ENCODE measurements around the gene ZNF2.

Gene ZNF2

DNA sequence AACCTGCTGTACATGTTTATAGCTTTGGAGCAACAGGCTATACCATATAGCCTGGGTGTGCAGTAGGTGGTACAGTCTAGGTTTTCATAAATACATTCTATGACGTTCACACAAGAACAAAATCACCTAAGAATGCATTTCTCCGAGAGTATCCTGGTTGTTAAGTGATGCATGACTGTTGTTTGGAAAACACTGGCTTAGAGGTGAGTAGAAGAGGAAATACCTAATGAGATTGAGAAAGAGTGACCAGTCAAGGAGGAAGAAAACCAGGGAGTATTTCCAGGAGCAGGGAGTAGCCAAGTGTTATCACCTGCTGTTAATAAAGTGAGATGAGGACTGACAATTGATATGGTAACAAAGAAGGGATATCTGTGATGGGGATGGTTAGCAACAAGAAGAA is 38.8 kb downstream of the ZNF2 start:
- in situ Hi-C loops (cut with MboI; ENCODE audit: low sequenced_read_pairs) = no loop called here

DNA sequence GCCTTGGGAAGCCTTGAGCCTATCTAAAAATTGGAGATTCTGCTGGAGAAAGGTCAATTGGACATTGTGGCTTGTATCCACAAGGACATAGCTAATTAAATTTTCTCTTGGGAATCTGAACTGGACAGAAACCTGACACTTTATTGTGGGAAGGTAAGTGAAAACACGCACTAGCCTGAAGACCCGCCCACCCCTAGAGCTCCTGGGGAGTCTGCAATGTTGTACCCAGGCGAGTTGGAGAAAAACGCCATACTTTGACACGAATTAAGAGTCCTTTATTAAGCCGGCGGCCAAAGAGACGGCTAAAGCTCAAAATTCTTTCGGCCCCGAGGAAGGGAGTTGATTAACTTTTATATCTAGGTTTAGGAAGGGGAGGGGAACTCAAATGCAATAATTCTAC is 40.5 kb downstream of the ZNF2 start:
- in situ Hi-C loops (cut with MboI; ENCODE audit: low sequenced_read_pairs) = no loop called here

DNA sequence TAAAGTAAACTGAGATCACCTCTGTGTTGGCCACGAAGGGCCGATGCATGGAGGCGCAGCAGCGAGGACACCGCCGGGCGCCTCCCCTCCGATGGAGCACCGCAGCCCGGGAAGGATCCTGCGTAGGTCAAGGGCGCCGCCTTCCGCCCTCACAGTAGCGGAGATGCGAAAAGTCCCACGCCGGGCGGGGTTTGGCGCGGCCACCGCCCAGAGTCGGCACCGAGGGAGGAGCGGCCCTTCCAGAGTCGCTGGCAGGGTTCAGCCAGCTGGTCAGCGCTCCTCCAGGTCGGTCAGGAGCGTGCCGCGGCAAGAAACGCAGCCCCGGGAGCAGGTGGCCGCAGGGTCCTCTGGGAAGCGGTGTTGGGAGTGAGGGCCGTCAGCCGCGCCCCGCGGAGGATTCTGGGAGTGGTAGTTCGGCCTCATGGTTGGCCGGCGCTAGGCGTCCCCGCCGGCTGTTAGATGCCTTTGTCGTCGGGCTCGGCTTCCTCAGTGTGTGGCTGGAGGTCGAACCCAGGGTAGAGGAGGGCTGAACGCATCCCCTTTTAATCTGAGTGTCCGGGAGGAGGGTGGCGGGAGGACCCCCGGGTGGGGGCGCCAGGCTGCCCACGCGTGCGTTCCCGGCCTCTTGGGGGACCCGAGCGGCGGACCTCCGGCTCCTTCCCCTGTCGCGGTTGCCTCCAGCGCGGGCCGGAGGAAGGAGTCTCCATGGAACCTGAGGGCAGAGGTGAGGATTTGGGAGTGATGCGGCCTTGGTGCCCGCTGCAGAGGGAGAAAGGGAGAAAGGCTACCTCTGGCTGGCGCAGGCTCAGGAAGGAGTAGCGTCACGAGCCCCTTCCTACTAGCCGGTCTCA is 41.7 kb downstream of the ZNF2 start, which contains the start of gene ZNF892:
ZNF892 (plus strand) TSS at position 411 of the 851 bp plus-strand sequence; CDS start at position 706, 295 bp downstream.
- in situ Hi-C loops (cut with MboI; ENCODE audit: low sequenced_read_pairs) = no loop called here

DNA sequence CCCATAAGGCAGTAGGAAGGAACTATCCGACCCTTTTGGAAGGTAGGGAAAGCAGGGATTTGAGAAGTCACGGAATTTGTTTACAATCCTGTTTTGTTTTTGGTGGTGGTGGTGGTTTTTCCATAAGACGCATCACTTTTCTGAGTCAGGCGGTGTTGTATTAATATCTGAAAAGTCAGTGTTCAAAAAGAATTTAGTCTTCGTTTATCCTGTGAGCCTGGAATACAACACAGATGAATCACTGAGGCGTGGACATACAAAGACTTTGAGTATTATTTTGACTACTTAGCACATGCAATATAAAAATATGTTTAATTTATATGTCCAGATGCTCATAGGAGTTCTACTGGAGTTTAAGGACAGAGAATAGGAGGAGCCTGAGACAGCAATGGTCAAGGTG is 42.5 kb downstream of the ZNF2 start:
- in situ Hi-C loops (cut with MboI; ENCODE audit: low sequenced_read_pairs) = no loop called here

DNA sequence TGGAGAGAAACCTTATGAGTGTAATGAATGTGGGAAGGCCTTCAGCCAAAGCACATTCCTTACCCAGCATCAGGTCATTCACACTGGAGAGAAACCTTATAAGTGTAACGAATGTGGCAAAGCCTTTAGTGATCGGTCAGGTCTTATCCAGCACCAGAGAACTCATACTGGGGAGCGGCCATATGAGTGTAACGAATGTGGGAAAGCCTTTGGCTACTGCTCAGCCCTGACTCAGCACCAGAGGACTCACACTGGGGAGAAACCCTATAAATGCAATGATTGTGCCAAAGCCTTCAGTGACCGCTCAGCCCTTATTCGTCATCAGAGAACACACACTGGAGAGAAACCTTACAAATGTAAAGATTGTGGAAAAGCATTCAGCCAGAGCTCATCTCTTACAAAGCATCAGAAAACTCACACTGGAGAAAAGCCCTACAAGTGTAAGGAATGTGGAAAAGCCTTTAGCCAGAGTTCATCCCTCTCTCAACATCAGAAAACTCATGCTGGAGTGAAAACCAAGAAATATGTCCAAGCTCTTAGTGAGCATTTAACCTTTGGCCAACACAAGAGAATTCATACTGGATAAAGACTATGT is 49.5 kb downstream of the ZNF2 start:
- in situ Hi-C loops (cut with MboI; ENCODE audit: low sequenced_read_pairs) = no loop called here

DNA sequence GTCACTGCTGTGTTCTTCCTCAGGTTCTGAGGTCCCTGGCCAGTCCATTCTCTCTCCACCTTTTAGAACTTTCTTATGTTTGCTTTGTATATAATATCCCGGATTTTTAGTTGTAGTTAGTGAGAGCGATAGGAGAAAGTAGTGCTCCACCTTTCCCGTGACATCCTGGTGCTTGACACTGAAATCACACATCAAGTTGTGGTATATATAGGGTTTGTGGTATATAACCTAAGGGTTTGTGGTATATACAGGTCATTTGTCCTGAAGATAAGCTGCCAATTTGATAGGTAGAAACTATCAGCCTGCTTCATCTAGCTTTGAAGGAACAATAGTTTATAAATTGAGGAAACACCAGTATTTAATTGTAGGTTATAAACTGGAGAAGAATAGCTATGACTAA is 54.8 kb downstream of the ZNF2 start:
- in situ Hi-C loops (cut with MboI; ENCODE audit: low sequenced_read_pairs) = no loop called here

DNA sequence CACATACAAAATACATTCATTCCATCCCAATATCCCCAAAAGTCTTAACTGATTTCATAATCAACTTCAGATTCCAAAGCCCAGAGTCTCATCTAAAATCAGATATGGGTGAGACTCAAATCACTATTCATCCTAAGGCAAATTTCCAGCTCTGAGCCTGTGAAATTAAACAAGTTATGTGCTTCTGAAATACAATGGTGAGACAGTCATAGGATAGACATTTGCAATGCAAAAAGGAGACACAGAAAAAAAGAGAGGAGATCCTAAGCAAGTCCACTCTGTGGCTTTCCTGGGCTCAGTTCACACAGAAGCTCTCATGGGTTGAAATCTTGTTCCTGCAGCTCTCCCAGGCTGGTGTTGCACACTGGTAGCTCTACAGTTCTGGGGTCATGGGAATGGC is 60.0 kb downstream of the ZNF2 start:
- in situ Hi-C loops (cut with MboI; ENCODE audit: low sequenced_read_pairs) = no loop called here

DNA sequence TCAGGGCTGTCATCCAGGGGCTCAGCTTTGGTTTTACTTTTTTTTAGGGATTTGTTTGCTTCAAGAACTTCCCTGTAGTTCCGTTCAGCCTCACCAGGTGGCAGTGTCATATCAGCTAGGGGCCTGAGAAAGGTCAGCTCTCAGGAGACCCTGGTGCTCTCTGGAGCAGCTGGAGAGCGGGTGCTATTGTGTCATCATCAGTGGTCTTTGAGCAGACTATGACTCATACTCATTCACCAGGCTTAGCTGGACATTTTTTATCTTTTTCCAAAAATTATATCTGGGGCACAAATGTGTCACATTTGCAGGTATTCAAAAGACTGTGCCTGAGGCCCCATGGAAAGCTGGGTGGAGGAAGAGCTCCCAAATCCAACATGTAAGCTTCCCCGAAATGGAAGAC is 66.1 kb downstream of the ZNF2 start:
- in situ Hi-C loops (cut with MboI; ENCODE audit: low sequenced_read_pairs) = no loop called here

DNA sequence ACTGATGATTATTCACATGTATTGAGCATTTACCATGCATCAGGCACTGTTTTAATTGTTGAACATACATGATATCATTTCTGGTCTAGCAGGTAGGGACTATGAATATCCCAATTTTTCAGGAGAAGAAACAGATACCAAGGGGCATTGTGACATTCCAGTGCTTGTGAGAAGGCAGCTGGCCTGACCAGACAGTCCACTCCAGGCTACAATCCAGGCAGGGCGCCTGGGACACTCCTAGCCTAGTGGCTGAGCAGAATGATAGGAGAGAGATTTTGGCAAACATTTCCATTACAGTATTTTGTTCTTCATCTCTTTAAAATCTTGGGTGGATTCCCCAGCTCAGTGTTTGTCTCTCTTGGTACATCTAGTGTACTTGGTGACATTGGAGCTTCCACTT is 66.6 kb downstream of the ZNF2 start:
- in situ Hi-C loops (cut with MboI; ENCODE audit: low sequenced_read_pairs) = no loop called here
